ENCODE data around the gene AZU1. TPM values are rescaled to one million over a fixed set of nuclear protein-coding genes. Genes with fewer than 3 reads are reported as not detected.

AZU1 gene
- total RNA-seq, 1 donor from 2014 or later = not detected

DNA sequence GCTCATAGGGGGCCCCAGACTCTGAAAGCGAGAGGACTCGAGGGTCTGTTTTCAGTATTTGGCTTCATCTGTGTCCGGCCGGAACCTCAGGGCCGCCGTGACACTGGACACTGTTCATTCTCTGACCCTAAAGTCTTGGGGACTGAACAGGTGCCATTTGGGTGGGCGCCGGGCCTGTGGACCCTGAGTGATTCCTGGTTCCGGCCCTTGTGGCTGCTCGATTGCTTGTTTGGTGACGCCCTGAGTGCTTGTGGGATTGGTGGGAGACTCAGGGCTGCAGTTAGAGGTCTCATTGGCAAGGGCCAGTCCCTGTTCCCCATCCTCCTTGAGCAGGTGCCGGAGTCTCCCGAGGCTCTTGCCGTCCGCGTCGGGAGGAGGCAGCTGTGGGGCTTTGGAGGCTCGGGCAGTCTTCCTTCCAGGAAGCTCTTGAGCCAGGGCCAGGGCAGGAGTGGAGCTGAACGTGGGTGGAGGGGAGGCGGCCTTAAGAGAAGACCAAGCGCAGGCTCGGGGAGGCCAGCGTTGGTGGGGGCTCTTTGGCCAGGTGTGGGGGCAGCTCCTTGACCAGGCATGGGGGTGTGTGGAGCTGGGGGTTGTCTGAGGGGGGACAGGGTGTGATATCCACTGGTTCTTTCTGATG, 25.7 kb upstream of the AZU1 start:
- H3K4me3 ChIP-seq (ENCODE audit: low read depth, low read length) = peak overlapping the region; percentile 22
- TF ChIP-seq, protein P1, sequence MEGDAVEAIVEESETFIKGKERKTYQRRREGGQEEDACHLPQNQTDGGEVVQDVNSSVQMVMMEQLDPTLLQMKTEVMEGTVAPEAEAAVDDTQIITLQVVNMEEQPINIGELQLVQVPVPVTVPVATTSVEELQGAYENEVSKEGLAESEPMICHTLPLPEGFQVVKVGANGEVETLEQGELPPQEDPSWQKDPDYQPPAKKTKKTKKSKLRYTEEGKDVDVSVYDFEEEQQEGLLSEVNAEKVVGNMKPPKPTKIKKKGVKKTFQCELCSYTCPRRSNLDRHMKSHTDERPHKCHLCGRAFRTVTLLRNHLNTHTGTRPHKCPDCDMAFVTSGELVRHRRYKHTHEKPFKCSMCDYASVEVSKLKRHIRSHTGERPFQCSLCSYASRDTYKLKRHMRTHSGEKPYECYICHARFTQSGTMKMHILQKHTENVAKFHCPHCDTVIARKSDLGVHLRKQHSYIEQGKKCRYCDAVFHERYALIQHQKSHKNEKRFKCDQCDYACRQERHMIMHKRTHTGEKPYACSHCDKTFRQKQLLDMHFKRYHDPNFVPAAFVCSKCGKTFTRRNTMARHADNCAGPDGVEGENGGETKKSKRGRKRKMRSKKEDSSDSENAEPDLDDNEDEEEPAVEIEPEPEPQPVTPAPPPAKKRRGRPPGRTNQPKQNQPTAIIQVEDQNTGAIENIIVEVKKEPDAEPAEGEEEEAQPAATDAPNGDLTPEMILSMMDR (conservative IDR thresholded peaks at IDR 0.05; ENCODE audit: low read depth, low read length) = no peak
- no peak for DNase-seq (ENCODE audit: low read depth)

DNA sequence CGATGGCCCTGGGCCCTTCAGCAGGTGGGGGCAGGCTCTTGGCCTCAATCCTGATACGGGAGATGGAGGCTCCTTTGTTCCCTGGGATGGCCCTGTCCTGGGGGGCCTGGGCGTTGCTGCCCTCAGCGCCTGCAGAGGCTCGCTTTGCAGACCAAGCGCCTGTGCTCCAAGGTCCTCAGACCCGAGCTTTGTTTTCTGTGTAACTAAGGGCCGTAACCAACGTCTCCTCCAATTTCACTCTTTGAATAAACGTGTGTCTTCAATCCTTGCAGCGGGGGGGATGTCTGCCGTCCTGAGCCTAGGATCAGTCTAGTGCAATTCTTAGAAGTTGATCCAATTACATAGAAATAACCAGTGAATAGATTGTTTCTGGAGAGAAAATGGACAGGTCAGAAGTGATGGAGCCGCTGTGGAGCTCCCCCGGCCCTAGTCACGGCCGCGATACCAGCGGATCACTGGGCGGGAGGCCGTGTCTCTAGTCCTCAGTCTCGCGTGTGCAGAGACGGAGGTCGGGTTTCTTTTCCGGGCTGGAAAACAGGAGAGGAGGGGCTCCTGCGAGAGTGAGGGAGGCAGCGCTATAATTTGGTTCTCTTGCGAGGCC, 25.0 kb upstream of the AZU1 start:
- no peak overlapping the region for H3K4me3 ChIP-seq (ENCODE audit: low read depth, low read length)
- DNase-seq (ENCODE audit: low read depth) = no peak
- TF ChIP-seq, protein P1 (conservative IDR thresholded peaks at IDR 0.05; ENCODE audit: low read depth, low read length) = no peak

DNA sequence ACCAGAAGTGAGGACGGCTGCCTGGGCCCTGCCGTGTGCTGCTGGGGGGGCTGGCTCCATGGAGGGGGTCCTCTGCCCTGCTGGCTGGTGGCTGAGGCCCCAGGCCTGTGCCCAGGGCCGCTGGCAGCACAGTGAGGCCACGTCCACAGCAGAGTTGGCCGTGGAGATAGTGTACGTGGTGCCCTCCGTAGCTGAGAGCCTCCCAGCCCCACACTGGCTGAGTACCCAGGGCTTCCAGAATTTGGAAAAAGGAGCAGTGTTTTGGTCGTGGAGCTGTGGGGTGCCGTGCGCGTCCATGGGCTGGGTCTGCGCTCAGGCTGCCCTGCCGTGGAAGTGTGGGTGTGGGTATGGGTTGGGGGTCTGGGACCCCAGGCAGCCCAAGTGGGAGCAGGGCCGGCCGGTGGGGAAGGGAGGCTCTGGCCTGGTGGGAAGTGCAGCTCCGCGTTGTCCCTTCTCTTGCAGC, 24.5 kb upstream of the AZU1 start:
- no peak for DNase-seq (ENCODE audit: low read depth)
- TF ChIP-seq, protein P1 (conservative IDR thresholded peaks at IDR 0.05; ENCODE audit: low read depth, low read length) = no peak
- H3K4me3 ChIP-seq (ENCODE audit: low read depth, low read length) = no peak overlapping the region

DNA sequence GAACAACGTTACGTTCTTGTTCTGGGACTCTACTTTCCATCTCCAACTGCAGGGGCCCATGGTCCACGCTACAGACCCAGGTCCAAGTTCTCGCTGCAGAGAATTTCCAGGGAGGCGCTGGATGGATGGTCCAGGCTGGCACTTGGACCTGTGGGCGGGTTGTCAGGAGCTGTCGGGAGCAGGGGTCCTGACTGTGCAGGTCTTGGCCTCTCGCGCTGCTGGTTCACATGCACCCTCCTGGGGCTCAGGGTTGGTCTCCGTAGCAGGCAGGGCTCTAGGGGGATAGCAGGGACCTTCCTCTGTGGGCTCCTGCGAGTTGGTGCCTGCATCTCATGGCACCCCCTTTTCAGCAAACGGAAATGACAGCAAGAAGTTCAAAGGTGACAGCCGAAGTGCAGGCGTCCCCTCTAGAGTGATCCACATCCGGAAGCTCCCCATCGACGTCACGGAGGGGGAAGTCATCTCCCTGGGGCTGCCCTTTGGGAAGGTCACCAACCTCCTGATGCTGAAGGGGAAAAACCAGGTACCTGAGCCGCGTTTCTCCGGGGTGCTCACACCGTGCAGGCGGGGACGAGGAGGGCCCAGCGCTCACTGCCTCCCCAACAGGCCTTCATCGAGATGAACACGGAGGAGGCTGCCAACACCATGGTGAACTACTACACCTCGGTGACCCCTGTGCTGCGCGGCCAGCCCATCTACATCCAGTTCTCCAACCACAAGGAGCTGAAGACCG, 23.8 kb upstream of the AZU1 start:
- no peak for DNase-seq (ENCODE audit: low read depth)
- no peak overlapping the region for H3K4me3 ChIP-seq (ENCODE audit: low read depth, low read length)
- TF ChIP-seq, protein P1 (conservative IDR thresholded peaks at IDR 0.05; ENCODE audit: low read depth, low read length) = no peak

DNA sequence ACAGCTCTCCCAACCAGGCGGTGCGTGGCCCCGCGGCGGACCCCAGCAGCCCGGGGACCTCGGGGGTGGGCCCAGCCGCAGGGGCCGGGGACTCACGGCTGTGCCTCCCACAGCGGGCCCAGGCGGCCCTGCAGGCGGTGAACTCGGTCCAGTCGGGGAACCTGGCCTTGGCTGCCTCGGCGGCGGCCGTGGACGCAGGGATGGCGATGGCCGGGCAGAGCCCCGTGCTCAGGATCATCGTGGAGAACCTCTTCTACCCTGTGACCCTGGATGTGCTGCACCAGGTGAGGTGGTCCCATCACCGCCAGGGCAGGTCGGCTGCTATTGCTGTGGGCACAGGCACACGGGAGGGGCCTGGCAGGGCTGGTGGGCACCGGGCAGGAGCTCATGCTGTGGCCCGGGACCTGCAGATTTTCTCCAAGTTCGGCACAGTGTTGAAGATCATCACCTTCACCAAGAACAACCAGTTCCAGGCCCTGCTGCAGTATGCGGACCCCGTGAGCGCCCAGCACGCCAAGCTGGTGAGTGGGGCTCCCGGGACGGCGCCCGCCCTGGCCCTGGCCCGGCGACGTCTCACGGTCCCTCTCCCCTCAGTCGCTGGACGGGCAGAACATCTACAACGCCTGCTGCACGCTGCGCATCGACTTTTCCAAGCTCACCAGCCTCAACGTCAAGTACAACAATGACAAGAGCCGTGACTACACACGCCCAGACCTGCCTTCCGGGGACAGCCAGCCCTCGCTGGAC, 23.0 kb upstream of the AZU1 start:
- TF ChIP-seq, protein P1 (conservative IDR thresholded peaks at IDR 0.05; ENCODE audit: low read depth, low read length) = no peak
- no peak for DNase-seq (ENCODE audit: low read depth)
- H3K4me3 ChIP-seq (ENCODE audit: low read depth, low read length) = no peak overlapping the region

DNA sequence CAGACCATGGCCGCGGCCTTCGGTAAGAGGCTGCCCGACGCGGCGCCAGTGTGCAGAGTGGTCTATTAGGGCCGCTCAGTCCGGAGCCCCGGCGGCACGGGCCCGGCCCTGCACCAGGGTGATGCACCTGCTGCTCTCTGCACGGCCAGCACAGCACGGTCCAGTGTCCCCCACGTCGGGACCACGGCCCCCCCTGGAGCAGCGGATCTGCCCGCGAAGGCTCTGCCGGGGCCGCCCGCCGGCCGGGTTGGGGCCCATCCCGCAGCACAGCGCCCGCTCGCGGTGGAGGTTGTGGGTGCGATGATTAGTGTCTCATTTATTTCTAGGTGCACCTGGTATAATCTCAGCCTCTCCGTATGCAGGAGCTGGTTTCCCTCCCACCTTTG, 22.5 kb upstream of the AZU1 start:
- DNase-seq (ENCODE audit: low read depth) = no peak
- H3K4me3 ChIP-seq (ENCODE audit: low read depth, low read length) = no peak overlapping the region
- TF ChIP-seq, protein P1 (conservative IDR thresholded peaks at IDR 0.05; ENCODE audit: low read depth, low read length) = no peak

All from epithelial cell of proximal tubule (primary cell).